ENCODE results near the gene NTM.

DNA sequence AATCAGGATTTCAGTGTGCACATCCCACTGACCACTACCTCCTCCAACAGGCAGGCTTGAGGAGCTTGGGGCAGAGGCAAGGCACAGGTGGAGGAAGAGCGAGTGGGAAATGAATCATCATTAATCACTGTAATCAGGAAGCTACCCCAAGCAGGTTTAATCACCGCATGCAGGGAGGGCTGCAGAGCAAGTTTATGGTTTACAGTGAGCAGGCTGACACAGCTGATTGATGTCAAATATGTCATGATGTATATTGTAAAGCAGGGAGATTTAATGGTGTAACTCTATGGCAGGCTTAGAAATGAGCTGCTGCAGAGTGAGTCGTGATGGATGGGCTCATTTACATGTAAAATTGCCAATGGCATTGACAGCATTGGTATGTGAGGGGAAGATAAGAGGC is 441.0 kb downstream of the NTM start:
- TF ChIP-seq, protein P1, sequence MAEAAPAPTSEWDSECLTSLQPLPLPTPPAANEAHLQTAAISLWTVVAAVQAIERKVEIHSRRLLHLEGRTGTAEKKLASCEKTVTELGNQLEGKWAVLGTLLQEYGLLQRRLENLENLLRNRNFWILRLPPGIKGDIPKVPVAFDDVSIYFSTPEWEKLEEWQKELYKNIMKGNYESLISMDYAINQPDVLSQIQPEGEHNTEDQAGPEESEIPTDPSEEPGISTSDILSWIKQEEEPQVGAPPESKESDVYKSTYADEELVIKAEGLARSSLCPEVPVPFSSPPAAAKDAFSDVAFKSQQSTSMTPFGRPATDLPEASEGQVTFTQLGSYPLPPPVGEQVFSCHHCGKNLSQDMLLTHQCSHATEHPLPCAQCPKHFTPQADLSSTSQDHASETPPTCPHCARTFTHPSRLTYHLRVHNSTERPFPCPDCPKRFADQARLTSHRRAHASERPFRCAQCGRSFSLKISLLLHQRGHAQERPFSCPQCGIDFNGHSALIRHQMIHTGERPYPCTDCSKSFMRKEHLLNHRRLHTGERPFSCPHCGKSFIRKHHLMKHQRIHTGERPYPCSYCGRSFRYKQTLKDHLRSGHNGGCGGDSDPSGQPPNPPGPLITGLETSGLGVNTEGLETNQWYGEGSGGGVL (tag by site-specific recombination; IDR thresholded peaks at IDR 0.05), result no peak
- no peak for TF ChIP-seq CTCF (tag by site-specific recombination; IDR thresholded peaks at IDR 0.05)
- no peak for TF ChIP-seq ATF2 (tag by site-specific recombination; IDR thresholded peaks at IDR 0.05; ENCODE audit: low read depth)
- TF ChIP-seq ZNF670 (tag by site-specific recombination; IDR thresholded peaks at IDR 0.05; ENCODE audit: low read depth), result no peak
- TF ChIP-seq ZNF121 (tag by site-specific recombination; IDR thresholded peaks at IDR 0.05), result no peak
- TF ChIP-seq AEBP2 (tag by site-specific recombination; IDR thresholded peaks at IDR 0.05; ENCODE audit: borderline replicate concordance), result no peak
- no peak for TF ChIP-seq ZNF311 (tag by site-specific recombination; IDR thresholded peaks at IDR 0.05; ENCODE audit: borderline replicate concordance)
- no peak for TF ChIP-seq TCF7L2 (IDR thresholded peaks at IDR 0.05; ENCODE audit: borderline replicate concordance, low read depth, low read length)
- no peak for TF ChIP-seq ZIC2 (tag by site-specific recombination; IDR thresholded peaks at IDR 0.05)

All from HEK293 (cell line).